SK-N-SH treated with all-trans-retinoic acid at 6 μM for 48 hours (cell line): ENCODE results near the gene KRTAP10-1.

Source experiments
- ATAC-seq: fragments of 200-7000 bp; cut with Tn5 transposase; 3 replicates; pipeline ENCODE4 v1.9.1; 2020; ENCODE audit warnings: mild to moderate bottlenecking, moderate library complexity
- ARNTL ChIP-seq: fragments of 450-650 bp; formaldehyde crosslinking; IDR thresholded peaks from 2 replicates; pipeline ENCODE4 v1.5.0; 2020; ENCODE audit warnings: low read depth, mild to moderate bottlenecking, moderate library complexity, borderline replicate concordance
- BACH2 ChIP-seq: fragments of 250-450 bp; sonication (Bioruptor Pico); IDR thresholded peaks from 2 replicates; pipeline ENCODE4 v1.9.0; 2021; ENCODE audit warnings: mild to moderate bottlenecking, borderline replicate concordance
- CREB5 ChIP-seq: fragments of 250-450 bp; sonication (Bioruptor Pico); IDR thresholded peaks from 2 replicates; pipeline ENCODE4 v1.5.1; 2020; ENCODE audit warnings: low read depth, mild to moderate bottlenecking, moderate library complexity
- CSDC2 ChIP-seq: fragments of 250-450 bp; sonication (Bioruptor Pico); IDR thresholded peaks from 2 replicates; pipeline ENCODE4 v1.5.0; 2020; ENCODE audit warnings: mild to moderate bottlenecking, moderate library complexity
- CSRNP3 ChIP-seq: fragments of 250-450 bp; sonication (Bioruptor Pico); IDR thresholded peaks from 2 replicates; pipeline ENCODE4 v1.5.1; 2021; ENCODE audit warnings: mild to moderate bottlenecking, moderate library complexity
- ESRRG ChIP-seq: fragments of 250-450 bp; sonication (Bioruptor Pico); IDR thresholded peaks from 2 replicates; pipeline ENCODE4 v1.6.1; 2021; ENCODE audit warnings: mild to moderate bottlenecking
- GLIS3 ChIP-seq: fragments of 250-450 bp; sonication (Bioruptor Pico); IDR thresholded peaks from 2 replicates; pipeline ENCODE4 v1.5.0; 2020; ENCODE audit warnings: mild to moderate bottlenecking, moderate library complexity
- OSR1 ChIP-seq: fragments of 250-450 bp; sonication (Bioruptor Pico); IDR thresholded peaks from 2 replicates; pipeline ENCODE4 v1.8.0; 2022; ENCODE audit warnings: moderate library complexity, mild to moderate bottlenecking, inconsistent platforms
- PATZ1 ChIP-seq: fragments of 250-450 bp; sonication (Bioruptor Pico); IDR thresholded peaks from 2 replicates; pipeline ENCODE4 v1.8.0; 2020; ENCODE audit warnings: mild to moderate bottlenecking, moderate library complexity, borderline replicate concordance
- POU6F1 ChIP-seq: fragments of 250-450 bp; sonication (Bioruptor Pico); IDR thresholded peaks from 2 replicates; pipeline ENCODE4 v1.8.0; 2021; ENCODE audit warnings: low read depth, mild to moderate bottlenecking, moderate library complexity, borderline replicate concordance
- PPARA ChIP-seq: fragments of 250-450 bp; sonication (Bioruptor Pico); IDR thresholded peaks from 2 replicates; pipeline ENCODE4 v1.5.0; 2020; ENCODE audit warnings: mild to moderate bottlenecking, borderline replicate concordance
- RARB ChIP-seq: fragments of 250-450 bp; sonication (Bioruptor Pico); IDR thresholded peaks from 2 replicates; pipeline ENCODE4 v1.8.0; 2021; ENCODE audit warnings: mild to moderate bottlenecking, moderate library complexity
- SNAI2 ChIP-seq: fragments of 250-450 bp; sonication (Bioruptor Pico); IDR thresholded peaks from 2 replicates; pipeline ENCODE4 v1.5.0; 2020; ENCODE audit warnings: mild to moderate bottlenecking, moderate library complexity
- TCF4 ChIP-seq: fragments of 250-450 bp; sonication (Bioruptor Pico); IDR thresholded peaks from 2 replicates; pipeline ENCODE4 v1.8.0; 2021; ENCODE audit warnings: mild to moderate bottlenecking, moderate library complexity, borderline replicate concordance
- TOX ChIP-seq: fragments of 250-450 bp; sonication (Bioruptor Pico); IDR thresholded peaks from 2 replicates; pipeline ENCODE4 v1.8.0; 2021; ENCODE audit warnings: mild to moderate bottlenecking, moderate library complexity, borderline replicate concordance
- TSHZ2 ChIP-seq: fragments of 250-450 bp; sonication (Bioruptor Pico); IDR thresholded peaks from 2 replicates; pipeline ENCODE4 v1.5.0; 2020; ENCODE audit warnings: mild to moderate bottlenecking, moderate library complexity
- ZC3H10 ChIP-seq: fragments of 250-450 bp; sonication (Bioruptor Pico); IDR thresholded peaks from 2 replicates; pipeline ENCODE4 v1.5.1; 2021; ENCODE audit warnings: mild to moderate bottlenecking, moderate library complexity
- ZFP3 ChIP-seq: fragments of 250-450 bp; sonication (Bioruptor Pico); IDR thresholded peaks from 2 replicates; pipeline ENCODE4 v1.5.0; 2020; ENCODE audit warnings: mild to moderate bottlenecking, moderate library complexity
- ZFP30 ChIP-seq: fragments of 450-650 bp; formaldehyde crosslinking; IDR thresholded peaks from 2 replicates; pipeline ENCODE4 v1.5.0; 2022; ENCODE audit warnings: mild to moderate bottlenecking, moderate library complexity
- ZNF565 ChIP-seq: fragments of 450-650 bp; formaldehyde crosslinking; conservative IDR thresholded peaks from 2 replicates; pipeline ENCODE4 v1.5.0; 2020; ENCODE audit warnings: low read depth, mild to moderate bottlenecking, moderate library complexity
- ZNF8 ChIP-seq: fragments of 450-650 bp; formaldehyde crosslinking; IDR thresholded peaks from 2 replicates; pipeline ENCODE4 v1.5.0; 2020; ENCODE audit warnings: mild to moderate bottlenecking, moderate library complexity

KRTAP10-1 gene

DNA sequence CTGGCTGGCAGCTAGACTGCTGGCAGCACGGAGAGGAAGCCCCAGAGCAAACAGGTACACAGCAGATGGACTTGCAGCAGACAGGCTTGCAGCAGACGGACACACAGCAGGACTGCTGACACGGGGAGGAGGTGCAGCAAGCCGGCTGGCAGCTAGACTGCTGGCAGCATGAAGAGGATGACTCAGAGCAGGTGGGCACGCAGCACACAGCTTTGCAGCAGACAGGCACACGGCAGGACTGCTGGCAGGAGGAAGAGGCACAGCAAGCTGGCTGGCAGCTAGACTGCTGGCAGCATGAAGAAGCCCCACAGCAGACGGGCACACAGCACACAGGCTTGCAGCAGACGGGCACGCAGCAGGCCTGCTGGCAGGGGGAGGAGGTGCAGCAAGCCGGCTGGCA is 10.8 kb upstream of the KRTAP10-1 start:
- TF ChIP-seq ESRRG (CRISPR knock-in tag) (no peak), ZFP30 (CRISPR knock-in tag) (no peak), RARB (no peak), TCF4 (CRISPR knock-in tag) (no peak), GLIS3 (no peak), ZNF565 (no peak), ZFP3 (CRISPR knock-in tag) (no peak), TSHZ2 (no peak), POU6F1 (CRISPR knock-in tag) (no peak), CSRNP3 (CRISPR knock-in tag) (no peak), BACH2 (CRISPR knock-in tag) (no peak), SNAI2 (CRISPR knock-in tag) (no peak), CREB5 (CRISPR knock-in tag) (no peak), PATZ1 (CRISPR knock-in tag) (no peak), TOX (CRISPR knock-in tag) (no peak), ARNTL (CRISPR knock-in tag) (no peak), OSR1 (CRISPR knock-in tag) (no peak), CSDC2 (CRISPR knock-in tag) (no peak)
- ATAC-seq: no peak

DNA sequence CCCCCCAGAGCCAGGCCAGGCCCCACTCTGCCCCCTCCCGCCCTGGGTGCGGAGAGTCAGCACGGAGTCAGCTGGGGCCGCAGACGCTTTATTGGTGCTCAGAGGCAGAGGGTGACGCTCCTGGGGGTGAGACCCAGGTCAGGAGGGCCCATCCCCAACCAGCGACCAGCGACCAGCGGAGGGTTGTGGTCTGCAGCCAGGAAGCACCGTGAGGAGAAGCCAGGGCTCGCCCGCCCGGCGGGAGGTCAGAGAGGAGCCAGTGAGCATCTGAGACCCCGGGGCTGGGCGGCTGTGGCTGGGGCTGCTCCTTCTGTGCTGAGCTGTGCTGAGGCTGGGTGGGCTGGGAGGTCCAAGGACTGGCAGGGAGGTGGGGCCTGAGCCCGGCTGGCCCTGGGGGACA is 10.3 kb upstream of the KRTAP10-1 start:
- ATAC-seq: 0 out of 3 replicates have a peak, but pooled peaks have one; percentile 18

GRCh38 chr21:44549525-44550211 is 9.7 kb upstream of the KRTAP10-1 start:
- peak; percentile 32; the same call in 1 of the 3 replicates for ATAC-seq
- no peak for TF ChIP-seq ZNF565
- no peak for TF ChIP-seq RARB
- no peak for TF ChIP-seq ZNF8 (CRISPR knock-in tag)
- no peak for TF ChIP-seq ZFP3 (CRISPR knock-in tag)
- no peak for TF ChIP-seq PPARA (CRISPR knock-in tag)
- TF ChIP-seq POU6F1 (CRISPR knock-in tag): no peak
- no peak for TF ChIP-seq SNAI2 (CRISPR knock-in tag)
- TF ChIP-seq ZC3H10 (CRISPR knock-in tag): no peak
- no peak for TF ChIP-seq CREB5 (CRISPR knock-in tag)
- no peak for TF ChIP-seq GLIS3
- TF ChIP-seq PATZ1 (CRISPR knock-in tag): no peak
- TF ChIP-seq ARNTL (CRISPR knock-in tag): no peak
- TF ChIP-seq ZFP30 (CRISPR knock-in tag): no peak
